Neuronal stem cell (in vitro differentiated cells): Measurements from ENCODE around the gene CT55.
A peak's percentile ranks its signal among the peaks of the same experiment; 100 is the strongest.

ENCODE experiments used
- DNase-seq: peaks from one replicate; pipeline ENCODE4 v3.0.0-alpha.2; 2013; ENCODE audit warnings: low spot score
- H2AFZ ChIP-seq: one replicate; pipeline ENCODE4 v1.6.1; 2013; ENCODE audit warnings: mild to moderate bottlenecking, low read length, inconsistent platforms
- H2AK5ac ChIP-seq: 2 replicates; pipeline ENCODE4 v1.6.1; 2013; ENCODE audit warnings: low read depth, mild to moderate bottlenecking, inconsistent platforms, low read length, moderate library complexity, mixed read lengths
- H2BK120ac ChIP-seq: 2 replicates; pipeline ENCODE4 v1.6.1; 2013; ENCODE audit warnings: low read depth, mild to moderate bottlenecking, inconsistent platforms, low read length, moderate library complexity, mixed read lengths
- H2BK12ac ChIP-seq: one replicate; pipeline ENCODE4 v1.6.1; 2013; ENCODE audit warnings: low read length, inconsistent platforms
- H2BK15ac ChIP-seq: 2 replicates; pipeline ENCODE4 v1.6.1; 2013; ENCODE audit warnings: mild to moderate bottlenecking, low read length, inconsistent platforms, mixed read lengths
- H2BK5ac ChIP-seq: one replicate; pipeline ENCODE4 v1.6.1; 2013; ENCODE audit warnings: inconsistent platforms, mild to moderate bottlenecking, low read length, moderate library complexity
- H3K14ac ChIP-seq: one replicate; pipeline ENCODE4 v1.6.1; 2013; ENCODE audit warnings: low read length, inconsistent platforms
- H3K18ac ChIP-seq: 2 replicates; pipeline ENCODE4 v1.6.1; 2013; ENCODE audit warnings: low read length, inconsistent platforms
- H3K23ac ChIP-seq: 2 replicates; pipeline ENCODE4 v1.6.1; 2013; ENCODE audit warnings: low read depth, mild to moderate bottlenecking, mixed read lengths, low read length, inconsistent platforms; ENCODE audit not compliant: poor library complexity
- H3K27ac ChIP-seq: replicated peaks from 3 replicates; pipeline ENCODE4 v1.5.1; 2013; ENCODE audit warnings: low read length, inconsistent platforms
- H3K27me3 ChIP-seq, 3 experiments: 2 replicates each; pipeline ENCODE4 v1.6.1; 2013; ENCODE audit warnings: low read length in 3 of 3, mild to moderate bottlenecking in 2 of 3, inconsistent platforms in 1 of 3, low read depth in 1 of 3, mixed read lengths in 1 of 3, moderate library complexity in 1 of 3; ENCODE audit not compliant: control insufficient read depth in 3 of 3, insufficient read depth in 3 of 3
- H3K36me3 ChIP-seq, 2 donors: replicated peaks in 1 of 2; 2 replicates each; pipeline ENCODE4 v1.6.1; 2013; ENCODE audit warnings: low read length in 2 of 2; ENCODE audit not compliant: control insufficient read depth in 2 of 2, insufficient read depth in 2 of 2
- H3K4ac ChIP-seq: 2 replicates; pipeline ENCODE4 v1.6.1; 2013; ENCODE audit warnings: inconsistent platforms, mild to moderate bottlenecking, low read length, moderate library complexity
- H3K4me1 ChIP-seq, 2 donors: 1 replicate in 1 of 2; 2 replicates in 1 of 2; pipeline ENCODE4 v1.6.1; 2013; ENCODE audit warnings: low read length in 2 of 2, low read depth in 1 of 2; ENCODE audit not compliant: control insufficient read depth in 2 of 2, insufficient read depth in 1 of 2
- H3K4me2 ChIP-seq: one replicate; pipeline ENCODE4 v1.6.1; 2013; ENCODE audit warnings: mild to moderate bottlenecking, low read length, inconsistent platforms; ENCODE audit not compliant: insufficient read depth, poor library complexity, severe bottlenecking
- H3K4me3 ChIP-seq, 2 donors: 2 replicates each; pipeline ENCODE4 v1.5.1; 2013; ENCODE audit warnings: low read length in 2 of 2, mild to moderate bottlenecking in 2 of 2, inconsistent platforms in 1 of 2, moderate library complexity in 1 of 2
- H3K79me1 ChIP-seq: one replicate; pipeline ENCODE4 v1.6.1; 2013; ENCODE audit warnings: low read depth, mild to moderate bottlenecking, inconsistent platforms, low read length, moderate library complexity
- H3K9ac ChIP-seq: one replicate; pipeline ENCODE4 v1.6.1; 2013; ENCODE audit warnings: mild to moderate bottlenecking, low read depth, low read length, inconsistent platforms; ENCODE audit not compliant: poor library complexity
- H3K9me3 ChIP-seq, 2 donors: replicated peaks in 1 of 2; 2 replicates each; pipeline versions ENCODE3 to v1.6.1; 2013; ENCODE audit warnings: low read length in 2 of 2, mild to moderate bottlenecking in 2 of 2, inconsistent platforms in 1 of 2, low read depth in 1 of 2, mixed read lengths in 1 of 2, moderate library complexity in 1 of 2; ENCODE audit not compliant: control insufficient read depth in 2 of 2, insufficient read depth in 1 of 2
- H4K8ac ChIP-seq: one replicate; pipeline ENCODE4 v1.6.1; 2013; ENCODE audit warnings: low read depth, mild to moderate bottlenecking, inconsistent platforms, low read length, moderate library complexity
- H4K91ac ChIP-seq: one replicate; pipeline ENCODE4 v1.6.1; 2013; ENCODE audit warnings: low read length, low read depth, mild to moderate bottlenecking, inconsistent platforms; ENCODE audit not compliant: poor library complexity
- WGBS, 2 donors: extraction: QIAGEN DNeasy Blood & Tissue Kit; methylation state at CpG; one replicate each; pipeline ENCODE4 v1.1.7; 2013; ENCODE audit warnings: missing lambda C conversion rate in 2 of 2, mixed read lengths in 1 of 2; ENCODE audit not compliant: insufficient read length in 2 of 2, insufficient replicate concordance in 1 of 2; ENCODE audit errors: extremely low coverage in 2 of 2; 5-methylcytosine and 5-hydroxymethylcytosine counted together

Gene CT55

DNA sequence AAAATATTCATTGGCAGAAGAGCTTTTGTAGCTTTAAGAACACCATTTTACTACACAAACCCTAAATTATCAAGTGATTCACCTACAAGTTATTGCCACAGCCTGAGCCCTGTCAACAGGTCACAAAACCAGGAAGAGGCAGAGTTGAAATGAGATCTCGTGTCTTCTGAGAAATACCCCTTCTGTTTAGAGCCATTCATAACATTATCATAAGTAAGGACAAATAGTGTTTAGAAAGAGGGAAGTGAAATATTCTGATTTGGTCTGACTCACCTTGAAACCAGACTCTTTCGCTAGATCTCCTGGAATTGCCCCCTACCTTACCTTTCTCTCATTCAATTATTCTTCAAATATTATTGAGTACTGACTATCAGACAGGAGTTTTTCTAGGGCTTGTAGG is 56.8 kb downstream of the CT55 start:
- no peak for DNase-seq
- Histone ChIP-seq H4K8ac (no peak overlapping the region), H3K4me2 (no peak overlapping the region), H3K9ac (no peak overlapping the region), H2AFZ (no peak overlapping the region), H3K79me1 (no peaks in the 10 kb centered on the region), H3K36me3 (no peaks in the 10 kb centered on the region), H3K27me3 (no peaks in the 10 kb centered on the region), H3K4me1 (no peaks in the 10 kb centered on the region), H2BK5ac (no peak overlapping the region), H3K4ac (no peak overlapping the region), H3K14ac (no peak overlapping the region), H2AK5ac (no peak overlapping the region), H3K4me3 (no peak overlapping the region), H3K9me3 (no peaks in the 10 kb centered on the region), H2BK12ac (no peak overlapping the region), H2BK120ac (no peak overlapping the region), H4K91ac (no peak overlapping the region), H3K18ac (no peak overlapping the region), H3K23ac (no peak overlapping the region), H2BK15ac (no peak overlapping the region), H3K27ac (no peak overlapping the region)
- WGBS, 2 donors: no CpG with 5 or more reads among the region's 2 CpGs

DNA sequence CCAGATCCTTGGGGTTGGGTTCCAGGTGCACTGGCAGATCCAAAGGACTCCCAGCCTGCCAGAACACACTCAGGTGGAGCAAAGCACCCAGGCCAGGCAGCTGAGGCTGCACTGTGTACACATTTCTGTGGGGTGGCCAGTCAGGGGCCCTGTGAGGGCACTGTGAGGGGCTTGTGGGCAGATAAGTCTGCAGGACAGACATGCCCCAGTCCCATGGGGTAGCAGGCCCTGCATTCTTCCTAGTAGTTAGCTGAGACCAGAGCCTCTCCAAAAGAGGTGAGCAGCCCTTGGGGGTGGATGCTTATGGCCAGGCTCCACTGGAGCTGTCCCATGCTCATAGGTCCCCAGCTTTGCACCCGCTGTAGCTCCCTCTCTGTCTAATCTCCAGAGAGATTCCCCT is 58.5 kb downstream of the CT55 start:
- no peaks in the 10 kb centered on the region for H3K36me3 ChIP-seq
- WGBS, 2 donors: no CpG with 5 or more reads among the region's 1 CpG
- H3K4me3 ChIP-seq: no peak overlapping the region
- no peak for DNase-seq
- H3K79me1 ChIP-seq: no peaks in the 10 kb centered on the region
- H3K9ac ChIP-seq: no peak overlapping the region
- H3K23ac ChIP-seq: no peak overlapping the region
- no peak overlapping the region for H2BK15ac ChIP-seq
- H3K9me3 ChIP-seq: no peaks in the 10 kb centered on the region
- H2BK120ac ChIP-seq: no peak overlapping the region
- no peak overlapping the region for H3K18ac ChIP-seq
- no peak overlapping the region for H2BK12ac ChIP-seq
- peak overlapping the region; percentile 43 for H4K8ac ChIP-seq
- no peak overlapping the region for H2AK5ac ChIP-seq
- H2BK5ac ChIP-seq: no peak overlapping the region
- H2AFZ ChIP-seq: no peak overlapping the region
- no peaks in the 10 kb centered on the region for H3K4me1 ChIP-seq
- H3K4ac ChIP-seq: no peak overlapping the region
- no peak overlapping the region for H3K27ac ChIP-seq
- H4K91ac ChIP-seq: no peak overlapping the region
- H3K4me2 ChIP-seq: no peak overlapping the region
- no peaks in the 10 kb centered on the region for H3K27me3 ChIP-seq
- H3K14ac ChIP-seq: no peak overlapping the region

DNA sequence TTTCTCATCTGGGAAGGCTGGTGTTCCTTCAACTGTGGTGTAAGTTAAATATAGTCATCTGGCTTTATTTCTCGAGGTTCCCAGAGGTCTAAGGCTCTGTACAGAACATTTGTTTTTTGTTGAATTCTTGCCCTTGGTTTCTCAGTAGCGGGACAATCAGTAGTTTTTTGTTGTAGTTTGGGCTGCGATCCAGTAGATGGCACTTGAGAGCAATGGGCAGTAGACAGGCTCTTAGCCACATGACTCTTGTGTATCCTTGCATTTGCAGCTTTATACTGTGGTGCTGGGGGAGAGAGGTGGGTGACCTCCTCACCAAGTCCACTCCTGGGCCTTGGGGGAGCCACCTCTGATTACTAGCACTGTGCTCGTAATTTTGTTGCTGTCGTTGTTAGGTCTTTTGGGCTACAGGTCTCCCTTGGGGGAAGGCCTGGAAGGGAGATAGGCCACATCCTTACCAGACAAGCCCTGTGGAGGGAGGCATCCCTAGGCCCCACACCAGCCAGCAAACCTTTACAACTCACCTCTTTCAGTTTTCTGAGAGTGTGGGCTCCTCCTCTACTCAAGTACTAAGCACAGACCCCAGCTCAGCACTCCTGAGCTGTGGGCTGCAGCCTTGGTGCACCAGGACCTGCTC is 59.0 kb downstream of the CT55 start:
- Histone ChIP-seq H2BK15ac (no peak overlapping the region), H3K18ac (no peak overlapping the region), H3K4ac (no peak overlapping the region), H3K36me3 (no peaks in the 10 kb centered on the region), H2BK5ac (no peak overlapping the region), H4K8ac (peak overlapping the region; percentile 43), H2AK5ac (no peak overlapping the region), H3K4me2 (no peak overlapping the region), H3K27ac (no peak overlapping the region), H2AFZ (no peak overlapping the region), H2BK12ac (no peak overlapping the region), H3K14ac (no peak overlapping the region), H3K23ac (no peak overlapping the region), H3K4me3 (no peak overlapping the region), H3K9me3 (no peaks in the 10 kb centered on the region), H3K79me1 (no peaks in the 10 kb centered on the region), H4K91ac (no peak overlapping the region), H3K4me1 (no peaks in the 10 kb centered on the region), H3K9ac (no peak overlapping the region), H3K27me3 (no peaks in the 10 kb centered on the region), H2BK120ac (no peak overlapping the region)
- no peak for DNase-seq
- WGBS, 2 donors: no CpG with 5 or more reads among the region's 5 CpGs

DNA sequence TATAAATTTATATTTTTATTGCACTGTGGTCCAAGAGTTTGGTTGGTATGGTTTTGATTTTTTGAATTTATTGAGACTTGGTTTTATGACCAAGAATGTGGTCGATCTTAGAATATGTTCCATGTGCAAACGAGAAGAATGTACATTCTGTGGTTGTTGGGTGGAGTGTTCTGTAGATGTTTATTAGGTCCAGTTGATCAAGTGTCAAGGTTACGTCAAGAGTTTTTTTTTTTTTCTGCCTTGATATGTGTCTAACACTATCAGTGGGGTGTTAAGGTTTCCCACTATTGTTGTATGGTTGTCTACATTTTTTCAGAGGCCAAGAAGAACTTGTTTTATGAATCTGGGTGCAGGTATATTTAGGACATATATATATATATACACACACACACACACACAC is 61.6 kb downstream of the CT55 start:
- DNase-seq: no peak
- Histone ChIP-seq H2BK12ac (no peak overlapping the region), H3K79me1 (no peaks in the 10 kb centered on the region), H2BK15ac (no peak overlapping the region), H3K4me3 (no peak overlapping the region), H3K18ac (no peak overlapping the region), H2BK120ac (no peak overlapping the region), H3K4ac (no peak overlapping the region), H4K91ac (no peak overlapping the region), H2AFZ (no peak overlapping the region), H3K27ac (no peak overlapping the region), H2BK5ac (no peak overlapping the region), H3K27me3 (no peaks in the 10 kb centered on the region), H3K9ac (no peak overlapping the region), H2AK5ac (no peak overlapping the region), H3K23ac (no peak overlapping the region), H3K4me1 (no peaks in the 10 kb centered on the region), H3K14ac (no peak overlapping the region), H3K4me2 (no peak overlapping the region), H3K36me3 (no peaks in the 10 kb centered on the region), H3K9me3 (no peaks in the 10 kb centered on the region), H4K8ac (no peak overlapping the region)
- no CpG with 5 or more reads among the region's 3 CpGs for WGBS, 2 donors
